Activated CD4-positive, alpha-beta memory T cell treated with anti-CD3 and anti-CD28 coated beads for 36 hours (primary cell): ENCODE results near the gene MRM2. TPM values are rescaled to one million over a fixed set of nuclear protein-coding genes. Genes with fewer than 3 reads are reported as not detected.

Experiments used
- CTCF ChIA-PET: fragments of 350-600 bp; sonication (Branson Sonifier 250); formaldehyde crosslinking; loops from one replicate; lab custom pipeline; 2021; ENCODE audit warnings: antibody characterized with exemption, inconsistent platforms; lab: Charles Lee
- POLR2A ChIA-PET: fragments of 350-600 bp; sonication (Branson Sonifier 250); formaldehyde crosslinking; loops from one replicate; lab custom pipeline; 2021; ENCODE audit warnings: antibody characterized with exemption; lab: Charles Lee
- DNase-seq: peaks from one replicate; pipeline ENCODE4 v3.0.0-alpha.2; 2020
- H3K27ac Mint-ChIP-seq: one replicate; pipeline ENCODE4 v1.8.0; 2021; ENCODE audit warnings: mixed read lengths
- H3K27me3 Mint-ChIP-seq: one replicate; pipeline ENCODE4 v1.8.0; 2021; ENCODE audit warnings: mixed read lengths
- H3K36me3 Mint-ChIP-seq: one replicate; pipeline ENCODE4 v1.8.0; 2021; ENCODE audit warnings: mixed read lengths
- H3K4me1 Mint-ChIP-seq: one replicate; pipeline ENCODE4 v1.8.0; 2021; ENCODE audit warnings: low read depth, mixed read lengths
- H3K4me3 Mint-ChIP-seq: one replicate; pipeline ENCODE4 v1.8.0; 2021; ENCODE audit warnings: mild to moderate bottlenecking, mixed read lengths
- H3K9me3 Mint-ChIP-seq: one replicate; pipeline ENCODE4 v1.8.0; 2021; ENCODE audit warnings: mixed read lengths
- intact Hi-C: fragments of 100-400 bp; cut with micrococcal nuclease; formaldehyde crosslinking; loops from one replicate; pipeline ENCODE4 v1.15.1; 2023
- total RNA-seq, 2 experiments: library from RNA; stranded (reverse); gene quantifications; one replicate each; pipeline ENCODE4 v1.2.3, GENCODE V29; 2021

Gene MRM2
- 10 to 100 TPM; 25.5 to 26.9 TPM for total RNA-seq

GRCh38 chr7:2241580-2242540, at the start of gene MRM2, which contains the start of gene NUDT1:
TSS of gene MRM2 (minus strand) at chr7:2242205. CDS start at chr7:2242169, 36 bp downstream.
TSS of gene NUDT1 (plus strand) at chr7:2242226. CDS start at chr7:2244575, 2,349 bp downstream.
- intact Hi-C loops: loop anchor here (1.0 to 2.0 kb wide), 3 partner anchors 10 to 113 kb away; partner anchors contain the start of genes EIF3B, MAD1L1 and SNX8
- CTCF ChIA-PET: interaction anchor here (0.7 to 1.3 kb wide), 7 partner anchors 9 to 190 kb away, joined by 3 to 4 read pairs (median 3); partner anchors contain the start of genes CHST12 and MAD1L1
- peak within 1 kb of the TSS; percentile 88 for H3K27ac Mint-ChIP-seq
- DNase-seq: peak; percentile 82
- POLR2A ChIA-PET: interaction anchor here (1.1 to 2.3 kb wide), 5 partner anchors 10 to 287 kb away, joined by 3 to 12 read pairs (median 3); partner anchors contain the start of gene MAD1L1
- peaks cover 12% of the 10 kb centered on the region for H3K36me3 Mint-ChIP-seq
- peak within 1 kb of the TSS; percentile 91 for H3K4me3 Mint-ChIP-seq
- H3K4me1 Mint-ChIP-seq: peaks cover 20% of the 10 kb centered on the region
- H3K9me3 Mint-ChIP-seq: no peaks in the 10 kb centered on the region
- H3K27me3 Mint-ChIP-seq: no peaks in the 10 kb centered on the region

- intact Hi-C loops: no loop called here
- Mint-ChIP-seq H3K27ac (no peak overlapping the region), H3K4me1 (no peaks in the 10 kb centered on the region), H3K4me3 (no peak overlapping the region), H3K9me3 (no peaks in the 10 kb centered on the region), H3K36me3 (peaks cover 2% of the 10 kb centered on the region), H3K27me3 (no peaks in the 10 kb centered on the region)
- POLR2A ChIA-PET: no interaction called here
- CTCF ChIA-PET: no interaction called here
- DNase-seq: no peak
Observed at GRCh38 chr7:2290877-2291276, 48.9 kb upstream of the MRM2 start.

GRCh38 chr7:2289621-2290020, 47.6 kb upstream of the MRM2 start:
- intact Hi-C loops: no loop called here
- CTCF ChIA-PET: interaction anchor here (0.6 kb wide), 1 partner anchor 9 kb away, joined by 5 read pairs; no protein-coding TSS in a partner anchor
- Mint-ChIP-seq H3K9me3 (no peaks in the 10 kb centered on the region), H3K4me1 (no peaks in the 10 kb centered on the region), H3K27me3 (no peaks in the 10 kb centered on the region), H3K4me3 (no peak overlapping the region), H3K27ac (no peak overlapping the region), H3K36me3 (peaks cover 2% of the 10 kb centered on the region)
- POLR2A ChIA-PET: no interaction called here
- no peak for DNase-seq

- no peak for DNase-seq
- ChIA-PET CTCF (interaction anchor here (0.6 kb wide), 1 partner anchor 9 kb away, joined by 5 read pairs; no protein-coding TSS in a partner anchor), POLR2A (no interaction called here)
- H3K27ac Mint-ChIP-seq: no peak overlapping the region
- H3K27me3 Mint-ChIP-seq: no peaks in the 10 kb centered on the region
- H3K9me3 Mint-ChIP-seq: no peaks in the 10 kb centered on the region
- peaks cover 2% of the 10 kb centered on the region for H3K36me3 Mint-ChIP-seq
- H3K4me1 Mint-ChIP-seq: no peaks in the 10 kb centered on the region
- intact Hi-C loops: no loop called here
- no peak overlapping the region for H3K4me3 Mint-ChIP-seq
Observed at GRCh38 chr7:2289111-2289586, 47.1 kb upstream of the MRM2 start.

- Mint-ChIP-seq H3K4me1 (no peaks in the 10 kb centered on the region), H3K36me3 (peaks cover 2% of the 10 kb centered on the region), H3K27me3 (no peaks in the 10 kb centered on the region), H3K9me3 (no peaks in the 10 kb centered on the region), H3K27ac (no peak overlapping the region), H3K4me3 (no peak overlapping the region)
- intact Hi-C loops: no loop called here
- CTCF ChIA-PET: no interaction called here
- POLR2A ChIA-PET: no interaction called here
- no peak for DNase-seq
Observed at GRCh38 chr7:2288503-2288902, 46.5 kb upstream of the MRM2 start.

GRCh38 chr7:2287745-2288144, 45.7 kb upstream of the MRM2 start:
- no peak for DNase-seq
- Mint-ChIP-seq H3K36me3 (peaks cover 2% of the 10 kb centered on the region), H3K4me3 (no peak overlapping the region), H3K4me1 (no peaks in the 10 kb centered on the region), H3K9me3 (no peaks in the 10 kb centered on the region), H3K27ac (no peak overlapping the region), H3K27me3 (no peaks in the 10 kb centered on the region)
- ChIA-PET CTCF (no interaction called here), POLR2A (no interaction called here)
- intact Hi-C loops: no loop called here

- no peak for DNase-seq
- H3K27me3 Mint-ChIP-seq: no peaks in the 10 kb centered on the region
- no peaks in the 10 kb centered on the region for H3K4me1 Mint-ChIP-seq
- no peaks in the 10 kb centered on the region for H3K9me3 Mint-ChIP-seq
- CTCF ChIA-PET: no interaction called here
- intact Hi-C loops: no loop called here
- no peaks in the 10 kb centered on the region for H3K36me3 Mint-ChIP-seq
- POLR2A ChIA-PET: no interaction called here
- no peak overlapping the region for H3K4me3 Mint-ChIP-seq
- H3K27ac Mint-ChIP-seq: no peak overlapping the region
Observed at GRCh38 chr7:2283074-2283473, 41.1 kb upstream of the MRM2 start.

- H3K27ac Mint-ChIP-seq: no peak overlapping the region
- intact Hi-C loops: no loop called here
- ChIA-PET POLR2A (no interaction called here), CTCF (no interaction called here)
- no peak overlapping the region for H3K4me3 Mint-ChIP-seq
- H3K9me3 Mint-ChIP-seq: no peaks in the 10 kb centered on the region
- H3K36me3 Mint-ChIP-seq: no peaks in the 10 kb centered on the region
- H3K27me3 Mint-ChIP-seq: no peaks in the 10 kb centered on the region
- DNase-seq: no peak
- no peaks in the 10 kb centered on the region for H3K4me1 Mint-ChIP-seq
Observed at GRCh38 chr7:2282185-2282751, 40.3 kb upstream of the MRM2 start.

GRCh38 chr7:2281541-2281940, 39.5 kb upstream of the MRM2 start:
- no peak overlapping the region for H3K4me3 Mint-ChIP-seq
- H3K9me3 Mint-ChIP-seq: no peaks in the 10 kb centered on the region
- H3K27ac Mint-ChIP-seq: no peak overlapping the region
- no peaks in the 10 kb centered on the region for H3K27me3 Mint-ChIP-seq
- intact Hi-C loops: no loop called here
- POLR2A ChIA-PET: no interaction called here
- CTCF ChIA-PET: interaction anchor here (0.5 kb wide), 1 partner anchor 440 kb away, joined by 3 read pairs; no protein-coding TSS in a partner anchor
- DNase-seq: no peak
- H3K36me3 Mint-ChIP-seq: peaks cover 4% of the 10 kb centered on the region
- no peaks in the 10 kb centered on the region for H3K4me1 Mint-ChIP-seq

- Mint-ChIP-seq H3K27ac (no peak overlapping the region), H3K27me3 (no peaks in the 10 kb centered on the region), H3K36me3 (peaks cover 4% of the 10 kb centered on the region), H3K9me3 (no peaks in the 10 kb centered on the region), H3K4me1 (no peaks in the 10 kb centered on the region), H3K4me3 (no peak overlapping the region)
- ChIA-PET CTCF (interaction anchor here (0.7 kb wide), 2 partner anchors 9 to 186 kb away, joined by 4 to 5 read pairs; no protein-coding TSS in a partner anchor), POLR2A (no interaction called here)
- intact Hi-C loops: no loop called here
- no peak for DNase-seq
Observed at GRCh38 chr7:2280424-2280823, 38.4 kb upstream of the MRM2 start.

- H3K36me3 Mint-ChIP-seq: peaks cover 4% of the 10 kb centered on the region
- no peaks in the 10 kb centered on the region for H3K27me3 Mint-ChIP-seq
- H3K27ac Mint-ChIP-seq: no peak overlapping the region
- no peak for DNase-seq
- ChIA-PET POLR2A (no interaction called here), CTCF (no interaction called here)
- H3K4me1 Mint-ChIP-seq: no peaks in the 10 kb centered on the region
- H3K9me3 Mint-ChIP-seq: no peaks in the 10 kb centered on the region
- intact Hi-C loops: no loop called here
- H3K4me3 Mint-ChIP-seq: no peak overlapping the region
Observed at GRCh38 chr7:2279896-2280295, 37.9 kb upstream of the MRM2 start.

GRCh38 chr7:2278026-2278425, 36.0 kb upstream of the MRM2 start:
- intact Hi-C loops: no loop called here
- CTCF ChIA-PET: no interaction called here
- H3K27ac Mint-ChIP-seq: no peak overlapping the region
- POLR2A ChIA-PET: no interaction called here
- H3K36me3 Mint-ChIP-seq: peaks cover 4% of the 10 kb centered on the region
- no peaks in the 10 kb centered on the region for H3K27me3 Mint-ChIP-seq
- no peaks in the 10 kb centered on the region for H3K4me1 Mint-ChIP-seq
- H3K4me3 Mint-ChIP-seq: no peak overlapping the region
- DNase-seq: no peak
- H3K9me3 Mint-ChIP-seq: no peaks in the 10 kb centered on the region
